Measurements from ENCODE around the gene NDUFB10.
A peak's percentile ranks its signal among the peaks of the same experiment; 100 is the strongest.

Gene NDUFB10

DNA sequence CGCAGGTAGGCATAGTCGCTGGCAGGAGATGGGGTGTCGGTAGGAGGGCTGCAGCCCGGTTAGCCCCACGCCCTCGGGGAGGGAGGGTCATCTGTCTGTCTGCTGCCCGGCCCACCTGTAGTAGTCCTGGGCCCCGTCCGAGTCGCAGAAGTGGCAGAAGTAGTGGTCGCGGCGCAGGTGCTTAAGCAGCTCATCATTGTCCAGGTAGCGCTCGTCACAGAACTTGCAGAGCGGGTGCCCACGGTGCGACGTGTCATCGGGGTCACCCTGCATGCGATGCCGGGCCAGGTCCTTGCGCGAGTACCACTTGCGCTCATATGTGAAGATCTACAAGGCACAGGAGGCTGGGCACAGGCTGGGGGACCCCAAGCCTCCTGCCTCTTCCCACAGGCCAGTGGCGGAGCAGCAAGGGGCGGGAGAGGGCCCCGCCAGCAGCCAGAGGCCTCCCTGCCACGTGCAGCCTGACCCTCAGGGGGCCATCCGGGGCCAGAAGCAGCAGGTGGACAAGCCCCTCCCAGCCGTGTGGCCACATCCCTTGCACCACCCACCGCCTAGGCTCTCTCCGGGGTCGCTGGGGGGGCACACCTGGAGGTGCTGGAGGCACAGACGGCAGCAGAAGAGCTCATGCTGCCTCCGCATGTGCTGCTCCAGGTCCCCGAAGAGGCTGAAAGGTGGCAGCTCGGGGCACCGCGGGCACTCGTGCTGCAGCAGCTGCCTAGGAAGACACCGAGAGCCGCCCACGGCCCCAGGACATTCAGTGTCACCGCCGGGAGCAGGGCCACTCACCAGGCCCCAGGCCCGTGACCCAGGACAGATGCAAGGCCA is 43.3 kb downstream of the NDUFB10 start:
- Histone ChIP-seq H2AFZ (no peak overlapping the region), H3K9ac (no peak overlapping the region), H3K36me3 (ENCODE audit: control insufficient read depth, insufficient read depth, low read length) (no peaks in the 10 kb centered on the region), H3K4me1 (no peaks in the 10 kb centered on the region), H3K79me2 (peaks cover 46% of the 10 kb centered on the region), H3K4me3 (ENCODE audit: low read depth, low read length) (no peak overlapping the region), H3K27me3 (ENCODE audit: control insufficient read depth, insufficient read depth, low read length) (no peaks in the 10 kb centered on the region), H3K4me2 (ENCODE audit: low read length) (no peak overlapping the region), H3K27ac (no peak overlapping the region), H3K9me3 (ENCODE audit: control insufficient read depth, low read length) (no peaks in the 10 kb centered on the region)
- TF ChIP-seq, protein P1, sequence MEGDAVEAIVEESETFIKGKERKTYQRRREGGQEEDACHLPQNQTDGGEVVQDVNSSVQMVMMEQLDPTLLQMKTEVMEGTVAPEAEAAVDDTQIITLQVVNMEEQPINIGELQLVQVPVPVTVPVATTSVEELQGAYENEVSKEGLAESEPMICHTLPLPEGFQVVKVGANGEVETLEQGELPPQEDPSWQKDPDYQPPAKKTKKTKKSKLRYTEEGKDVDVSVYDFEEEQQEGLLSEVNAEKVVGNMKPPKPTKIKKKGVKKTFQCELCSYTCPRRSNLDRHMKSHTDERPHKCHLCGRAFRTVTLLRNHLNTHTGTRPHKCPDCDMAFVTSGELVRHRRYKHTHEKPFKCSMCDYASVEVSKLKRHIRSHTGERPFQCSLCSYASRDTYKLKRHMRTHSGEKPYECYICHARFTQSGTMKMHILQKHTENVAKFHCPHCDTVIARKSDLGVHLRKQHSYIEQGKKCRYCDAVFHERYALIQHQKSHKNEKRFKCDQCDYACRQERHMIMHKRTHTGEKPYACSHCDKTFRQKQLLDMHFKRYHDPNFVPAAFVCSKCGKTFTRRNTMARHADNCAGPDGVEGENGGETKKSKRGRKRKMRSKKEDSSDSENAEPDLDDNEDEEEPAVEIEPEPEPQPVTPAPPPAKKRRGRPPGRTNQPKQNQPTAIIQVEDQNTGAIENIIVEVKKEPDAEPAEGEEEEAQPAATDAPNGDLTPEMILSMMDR (IDR thresholded peaks at IDR 0.05): no peak

GRCh38 chr16:2003231-2003826 is 44.0 kb downstream of the NDUFB10 start:
- Histone ChIP-seq H3K4me2 (ENCODE audit: low read length) (no peak overlapping the region), H3K4me1 (peaks cover 4% of the 10 kb centered on the region), H3K27ac (no peak overlapping the region), H3K9me3 (ENCODE audit: control insufficient read depth, low read length) (no peaks in the 10 kb centered on the region), H2AFZ (no peak overlapping the region), H3K4me3 (ENCODE audit: low read depth, low read length) (no peak overlapping the region), H3K79me2 (peaks cover 53% of the 10 kb centered on the region), H3K36me3 (ENCODE audit: control insufficient read depth, insufficient read depth, low read length) (no peaks in the 10 kb centered on the region), H3K9ac (no peak overlapping the region), H3K27me3 (ENCODE audit: control insufficient read depth, insufficient read depth, low read length) (no peaks in the 10 kb centered on the region)
- TF ChIP-seq, protein P1 (IDR thresholded peaks at IDR 0.05): no peak

DNA sequence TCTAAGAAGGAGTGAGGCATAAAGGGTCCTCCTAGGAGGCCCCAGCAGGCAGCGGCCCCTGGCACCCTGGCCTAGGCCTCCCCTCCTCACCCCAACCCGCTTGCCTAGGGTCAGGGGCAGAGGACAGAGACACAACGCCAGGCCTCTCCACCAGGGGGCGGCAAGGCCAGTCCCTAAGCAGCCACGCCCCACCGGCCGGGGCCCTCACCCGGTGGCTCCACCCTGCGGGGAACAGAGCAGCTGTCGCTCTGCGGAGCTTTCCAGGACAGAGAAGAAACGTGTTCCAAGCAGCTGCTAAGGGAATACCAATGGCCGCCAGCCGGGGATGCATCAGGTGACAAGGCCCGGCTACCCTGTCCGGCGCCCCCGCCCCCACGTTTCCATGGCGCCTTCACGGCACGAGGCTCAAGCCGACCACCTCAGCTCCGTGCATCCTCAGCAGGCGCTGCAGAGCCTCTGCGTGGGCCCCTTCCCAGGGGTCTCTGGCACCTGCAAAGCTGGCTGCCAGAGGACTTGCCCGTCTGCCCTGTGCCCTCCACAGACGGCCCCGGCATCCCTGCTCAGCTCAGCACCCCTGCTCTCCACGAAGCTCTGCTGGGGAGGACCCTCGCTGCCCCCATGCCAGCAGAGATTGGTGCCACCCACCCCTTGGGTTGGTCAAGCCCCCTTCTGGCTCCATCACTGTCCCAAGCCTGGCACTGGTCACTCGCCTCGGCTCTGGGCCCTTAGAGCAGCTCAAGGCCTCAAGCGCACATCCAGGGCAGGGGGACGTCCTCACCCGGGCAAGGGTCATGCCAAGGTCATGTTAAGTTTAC is 44.7 kb downstream of the NDUFB10 start:
- Histone ChIP-seq H3K36me3 (ENCODE audit: control insufficient read depth, insufficient read depth, low read length) (no peaks in the 10 kb centered on the region), H3K4me3 (ENCODE audit: low read depth, low read length) (no peak overlapping the region)

GRCh38 chr16:2004795-2005517 is 45.6 kb downstream of the NDUFB10 start:
- TF ChIP-seq, protein P1 (IDR thresholded peaks at IDR 0.05): no peak
- Histone ChIP-seq H3K9me3 (ENCODE audit: control insufficient read depth, low read length) (no peaks in the 10 kb centered on the region), H3K4me3 (ENCODE audit: low read depth, low read length) (no peak overlapping the region), H3K9ac (no peak overlapping the region), H3K27ac (no peak overlapping the region), H3K79me2 (peaks cover 53% of the 10 kb centered on the region), H2AFZ (no peak overlapping the region), H3K4me1 (peaks cover 4% of the 10 kb centered on the region), H3K4me2 (ENCODE audit: low read length) (no peak overlapping the region), H3K36me3 (ENCODE audit: control insufficient read depth, insufficient read depth, low read length) (no peaks in the 10 kb centered on the region), H3K27me3 (ENCODE audit: control insufficient read depth, insufficient read depth, low read length) (no peaks in the 10 kb centered on the region)

More for the DNA sequence above, 44.7 kb downstream of the NDUFB10 start:
- H2AFZ ChIP-seq: no peak overlapping the region
- no peak overlapping the region for H3K9ac ChIP-seq
- H3K27me3 ChIP-seq (ENCODE audit: control insufficient read depth, insufficient read depth, low read length): no peaks in the 10 kb centered on the region
- no peak overlapping the region for H3K27ac ChIP-seq
- no peaks in the 10 kb centered on the region for H3K9me3 ChIP-seq (ENCODE audit: control insufficient read depth, low read length)
- peak overlapping the region; percentile 27 for H3K4me2 ChIP-seq (ENCODE audit: low read length)
- peaks cover 53% of the 10 kb centered on the region for H3K79me2 ChIP-seq
- TF ChIP-seq, protein P1 (IDR thresholded peaks at IDR 0.05): peak; percentile 92
- H3K4me1 ChIP-seq: peaks cover 4% of the 10 kb centered on the region

Measured in parathyroid adenoma (tissue), 2 donors.